Activated T-helper 1 cell treated with anti-CD3 and anti-CD28 coated beads, Interleukin-12 subunit alpha, Interleukin-12 subunit beta, Interleukin-2, Interleukin-4 antibody, amounts not matched to agents 30 ng/mL and 10 ng/mL and 1 ng/mL, durations not matched to agents 14 hours and 24 hours and 36 hours (primary cell): ENCODE data around the gene TCAF1. TPM values are rescaled to one million over a fixed set of nuclear protein-coding genes. Genes with fewer than 3 reads are reported as not detected.
"Not testable (repeated sequence)": the region's sequence is repeated elsewhere in the genome, so short reads cannot be mapped to it uniquely, and the experiment has no call there.

Experiments used
- DNase-seq: peaks from one replicate; pipeline ENCODE4 v3.0.0; 2021; ENCODE audit warnings: low spot score
- H3K27ac Mint-ChIP-seq: one replicate; pipeline ENCODE4 v1.8.0; 2021; ENCODE audit warnings: mild to moderate bottlenecking, mixed read lengths
- H3K27me3 Mint-ChIP-seq: one replicate; pipeline ENCODE4 v1.8.0; 2022; ENCODE audit warnings: mild to moderate bottlenecking, moderate library complexity, mixed read lengths; ENCODE audit not compliant: insufficient read depth
- H3K36me3 Mint-ChIP-seq: one replicate; pipeline ENCODE4 v1.8.0; 2021; ENCODE audit warnings: low read depth, mixed read lengths
- H3K4me1 Mint-ChIP-seq: one replicate; pipeline ENCODE4 v1.8.0; 2021; ENCODE audit warnings: low read depth, mixed read lengths
- H3K4me3 Mint-ChIP-seq: one replicate; pipeline ENCODE4 v1.8.0; 2021; ENCODE audit warnings: mild to moderate bottlenecking, moderate library complexity, mixed read lengths
- H3K9me3 Mint-ChIP-seq: one replicate; pipeline ENCODE4 v1.8.0; 2021; ENCODE audit warnings: mixed read lengths
- intact Hi-C: fragments of 100-400 bp; cut with micrococcal nuclease; formaldehyde crosslinking; loops from one replicate; pipeline ENCODE4 v1.15.1; 2024
- total RNA-seq: library from RNA; stranded (reverse); gene quantifications from 2 replicates; pipeline ENCODE4 v1.2.3, GENCODE V29; 2022

TCAF1 gene
- total RNA-seq, 1 donor from 2014 or later = 13.1 TPM

- H3K27me3 Mint-ChIP-seq, intact Hi-C loops, H3K27ac Mint-ChIP-seq, DNase-seq, H3K9me3 Mint-ChIP-seq, H3K36me3 Mint-ChIP-seq, H3K4me1 Mint-ChIP-seq, H3K4me3 Mint-ChIP-seq: not testable (repeated sequence)
Observed at GRCh38 chr7:143826578-143826977, 75.4 kb downstream of the TCAF1 start.

- H3K27ac Mint-ChIP-seq, intact Hi-C loops, H3K36me3 Mint-ChIP-seq, H3K9me3 Mint-ChIP-seq, DNase-seq, H3K4me3 Mint-ChIP-seq, H3K27me3 Mint-ChIP-seq, H3K4me1 Mint-ChIP-seq: not testable (repeated sequence)
Observed at GRCh38 chr7:143824295-143825135, 77.5 kb downstream of the TCAF1 start.

- H3K4me1 Mint-ChIP-seq, H3K27ac Mint-ChIP-seq, H3K27me3 Mint-ChIP-seq, intact Hi-C loops, H3K36me3 Mint-ChIP-seq, DNase-seq, H3K9me3 Mint-ChIP-seq, H3K4me3 Mint-ChIP-seq: not testable (repeated sequence)
Observed at GRCh38 chr7:143823634-143824294, 78.2 kb downstream of the TCAF1 start.

GRCh38 chr7:143821392-143822277 is 80.3 kb downstream of the TCAF1 start:
- H3K36me3 Mint-ChIP-seq, DNase-seq, H3K4me3 Mint-ChIP-seq, intact Hi-C loops, H3K27ac Mint-ChIP-seq, H3K9me3 Mint-ChIP-seq, H3K27me3 Mint-ChIP-seq, H3K4me1 Mint-ChIP-seq: not testable (repeated sequence)

- H3K4me3 Mint-ChIP-seq, H3K4me1 Mint-ChIP-seq, H3K27me3 Mint-ChIP-seq, intact Hi-C loops, H3K36me3 Mint-ChIP-seq, DNase-seq, H3K27ac Mint-ChIP-seq, H3K9me3 Mint-ChIP-seq: not testable (repeated sequence)
Observed at GRCh38 chr7:143817873-143818272, 84.1 kb downstream of the TCAF1 start.

GRCh38 chr7:143816471-143817133 is 85.4 kb downstream of the TCAF1 start:
- H3K9me3 Mint-ChIP-seq, H3K4me1 Mint-ChIP-seq, intact Hi-C loops, DNase-seq, H3K27ac Mint-ChIP-seq, H3K27me3 Mint-ChIP-seq, H3K4me3 Mint-ChIP-seq, H3K36me3 Mint-ChIP-seq: not testable (repeated sequence)

- DNase-seq, H3K27me3 Mint-ChIP-seq, H3K4me1 Mint-ChIP-seq, H3K27ac Mint-ChIP-seq, H3K36me3 Mint-ChIP-seq, H3K9me3 Mint-ChIP-seq, intact Hi-C loops, H3K4me3 Mint-ChIP-seq: not testable (repeated sequence)
Observed at GRCh38 chr7:143810639-143811038, 91.3 kb downstream of the TCAF1 start.

- H3K36me3 Mint-ChIP-seq, intact Hi-C loops, DNase-seq, H3K27me3 Mint-ChIP-seq, H3K4me3 Mint-ChIP-seq, H3K9me3 Mint-ChIP-seq, H3K4me1 Mint-ChIP-seq, H3K27ac Mint-ChIP-seq: not testable (repeated sequence)
Observed at GRCh38 chr7:143806664-143807071, 95.3 kb downstream of the TCAF1 start.

Other genes with a start within 250 kb of the TCAF1 start
- 0.93 TPM in 1 of 2 replicates, not detected in the other for gene CTAGE6, start 144.5 kb downstream of the TCAF1 start, total RNA-seq
- gene OR2F2, start 33.1 kb upstream of the TCAF1 start, total RNA-seq = not detected in 2 replicates
- not detected in 2 replicates for gene OR2F1, start 52.7 kb upstream of the TCAF1 start, total RNA-seq
- gene OR6B1, start 98.1 kb upstream of the TCAF1 start, total RNA-seq = not detected in 2 replicates
- not detected in 2 replicates for gene OR2A5, start 146.8 kb upstream of the TCAF1 start, total RNA-seq
- gene OR2A25, start 167.6 kb upstream of the TCAF1 start, total RNA-seq = not detected in 2 replicates
- not detected in 2 replicates for gene OR2A12, start 184.1 kb upstream of the TCAF1 start, total RNA-seq
- gene OR2A2, start 207.4 kb upstream of the TCAF1 start, total RNA-seq = not detected in 2 replicates
- gene OR2A14, start 221.0 kb upstream of the TCAF1 start, total RNA-seq = not detected in 2 replicates